HEK293 (cell line): ENCODE data around the gene SIMC1.

Experiments used
- KLF9 ChIP-seq: fragments of 450-650 bp; formaldehyde crosslinking; IDR thresholded peaks from 2 replicates; pipeline ENCODE4 v1.5.1; 2016; ENCODE audit warnings: missing biosample characterization, missing genetic modification characterization, low read depth
- REST ChIP-seq: fragments of 450-650 bp; formaldehyde crosslinking; IDR thresholded peaks from 2 replicates; pipeline ENCODE4 v1.5.1; 2016; ENCODE audit warnings: missing biosample characterization, missing genetic modification characterization
- YY1 ChIP-seq: fragments of 450-650 bp; formaldehyde crosslinking; IDR thresholded peaks from 2 replicates; pipeline ENCODE4 v1.5.1; 2018; ENCODE audit warnings: missing biosample characterization, missing genetic modification characterization
- ZNF211 ChIP-seq: fragments of 450-650 bp; formaldehyde crosslinking; IDR thresholded peaks from 2 replicates; pipeline ENCODE4 v1.5.1; 2016; ENCODE audit warnings: low read depth, missing biosample characterization, missing genetic modification characterization
- ZNF335 ChIP-seq: fragments of 450-650 bp; formaldehyde crosslinking; conservative IDR thresholded peaks from 2 replicates; pipeline ENCODE4 v1.5.1; 2016; ENCODE audit warnings: missing biosample characterization, missing genetic modification characterization
- ZNF423 ChIP-seq: fragments of 450-650 bp; formaldehyde crosslinking; IDR thresholded peaks from 2 replicates; pipeline ENCODE4 v1.5.1; 2016; ENCODE audit warnings: missing biosample characterization, missing genetic modification characterization
- TF ChIP-seq, protein P1 (sequence below): fragments of 450-650 bp; formaldehyde crosslinking; IDR thresholded peaks from 2 replicates; pipeline ENCODE4 v1.5.1; 2016; ENCODE audit warnings: missing biosample characterization, missing genetic modification characterization

DNA sequence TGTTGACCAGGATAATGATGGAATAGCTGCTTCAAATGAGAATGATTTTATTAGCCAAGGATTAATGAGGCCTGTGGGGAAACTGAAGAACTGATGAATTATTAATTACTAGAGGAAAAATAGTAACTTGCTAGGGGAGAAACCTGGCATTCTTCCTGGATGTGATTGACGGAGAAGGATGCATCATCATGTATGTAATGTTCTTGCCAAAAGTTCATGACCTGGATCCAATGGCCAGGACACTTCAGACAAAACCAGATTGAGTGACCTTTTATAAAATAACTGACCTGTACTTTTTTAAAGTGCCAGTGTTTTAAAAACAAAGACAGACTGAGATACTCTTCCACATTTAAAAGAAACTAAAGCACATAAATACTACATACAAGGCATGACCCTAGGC is 99.7 kb downstream of the SIMC1 start:
- TF ChIP-seq YY1 (tag by site-specific recombination) (no peak), ZNF423 (tag by site-specific recombination) (no peak), KLF9 (no peak), REST (no peak), ZNF335 (tag by site-specific recombination) (no peak), ZNF211 (tag by site-specific recombination) (no peak)
- TF ChIP-seq, protein P1, sequence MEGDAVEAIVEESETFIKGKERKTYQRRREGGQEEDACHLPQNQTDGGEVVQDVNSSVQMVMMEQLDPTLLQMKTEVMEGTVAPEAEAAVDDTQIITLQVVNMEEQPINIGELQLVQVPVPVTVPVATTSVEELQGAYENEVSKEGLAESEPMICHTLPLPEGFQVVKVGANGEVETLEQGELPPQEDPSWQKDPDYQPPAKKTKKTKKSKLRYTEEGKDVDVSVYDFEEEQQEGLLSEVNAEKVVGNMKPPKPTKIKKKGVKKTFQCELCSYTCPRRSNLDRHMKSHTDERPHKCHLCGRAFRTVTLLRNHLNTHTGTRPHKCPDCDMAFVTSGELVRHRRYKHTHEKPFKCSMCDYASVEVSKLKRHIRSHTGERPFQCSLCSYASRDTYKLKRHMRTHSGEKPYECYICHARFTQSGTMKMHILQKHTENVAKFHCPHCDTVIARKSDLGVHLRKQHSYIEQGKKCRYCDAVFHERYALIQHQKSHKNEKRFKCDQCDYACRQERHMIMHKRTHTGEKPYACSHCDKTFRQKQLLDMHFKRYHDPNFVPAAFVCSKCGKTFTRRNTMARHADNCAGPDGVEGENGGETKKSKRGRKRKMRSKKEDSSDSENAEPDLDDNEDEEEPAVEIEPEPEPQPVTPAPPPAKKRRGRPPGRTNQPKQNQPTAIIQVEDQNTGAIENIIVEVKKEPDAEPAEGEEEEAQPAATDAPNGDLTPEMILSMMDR = no peak
